Fibroblast of mammary gland (primary cell): ENCODE results near the gene CUL9.

Experiments used
- DNase-seq: peaks from one replicate; pipeline ENCODE4 v3.0.0-alpha.2; 2010; ENCODE audit warnings: low read depth
- H3K4me3 ChIP-seq: 2 replicates; pipeline ENCODE4 v1.5.1; 2011; ENCODE audit warnings: low read depth, mild to moderate bottlenecking, low read length, moderate library complexity; ENCODE audit not compliant: control insufficient read depth
- TF ChIP-seq, protein P1 (sequence below): conservative IDR thresholded peaks from 2 replicates; pipeline ENCODE4 v1.5.1; 2011; ENCODE audit warnings: low read depth, low read length, inconsistent platforms; ENCODE audit not compliant: control insufficient read depth, insufficient read depth

Gene CUL9

DNA sequence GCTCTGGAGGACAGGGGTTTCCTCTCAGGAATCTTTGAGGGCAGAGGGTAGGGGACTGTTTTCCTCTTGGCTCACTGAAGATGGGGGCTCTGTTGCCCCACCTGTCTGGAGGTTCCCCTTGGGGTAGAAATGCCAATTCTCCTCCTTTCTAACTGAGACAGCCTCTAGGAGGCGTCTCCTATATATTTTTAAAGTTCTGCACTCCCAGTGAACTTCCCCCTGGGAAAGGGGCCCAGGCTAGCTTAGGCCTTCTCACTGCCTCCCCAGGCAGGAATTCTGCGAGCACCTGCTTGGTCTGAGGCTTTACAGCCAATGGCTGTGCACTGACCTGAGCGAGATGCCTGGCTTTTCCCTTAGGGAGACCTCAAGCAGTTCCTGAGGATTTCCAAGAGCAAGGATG lies 35.7 kb upstream of the CUL9 start:
- no peak for DNase-seq
- TF ChIP-seq, protein P1, sequence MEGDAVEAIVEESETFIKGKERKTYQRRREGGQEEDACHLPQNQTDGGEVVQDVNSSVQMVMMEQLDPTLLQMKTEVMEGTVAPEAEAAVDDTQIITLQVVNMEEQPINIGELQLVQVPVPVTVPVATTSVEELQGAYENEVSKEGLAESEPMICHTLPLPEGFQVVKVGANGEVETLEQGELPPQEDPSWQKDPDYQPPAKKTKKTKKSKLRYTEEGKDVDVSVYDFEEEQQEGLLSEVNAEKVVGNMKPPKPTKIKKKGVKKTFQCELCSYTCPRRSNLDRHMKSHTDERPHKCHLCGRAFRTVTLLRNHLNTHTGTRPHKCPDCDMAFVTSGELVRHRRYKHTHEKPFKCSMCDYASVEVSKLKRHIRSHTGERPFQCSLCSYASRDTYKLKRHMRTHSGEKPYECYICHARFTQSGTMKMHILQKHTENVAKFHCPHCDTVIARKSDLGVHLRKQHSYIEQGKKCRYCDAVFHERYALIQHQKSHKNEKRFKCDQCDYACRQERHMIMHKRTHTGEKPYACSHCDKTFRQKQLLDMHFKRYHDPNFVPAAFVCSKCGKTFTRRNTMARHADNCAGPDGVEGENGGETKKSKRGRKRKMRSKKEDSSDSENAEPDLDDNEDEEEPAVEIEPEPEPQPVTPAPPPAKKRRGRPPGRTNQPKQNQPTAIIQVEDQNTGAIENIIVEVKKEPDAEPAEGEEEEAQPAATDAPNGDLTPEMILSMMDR = no peak
- no peak overlapping the region for H3K4me3 ChIP-seq

DNA sequence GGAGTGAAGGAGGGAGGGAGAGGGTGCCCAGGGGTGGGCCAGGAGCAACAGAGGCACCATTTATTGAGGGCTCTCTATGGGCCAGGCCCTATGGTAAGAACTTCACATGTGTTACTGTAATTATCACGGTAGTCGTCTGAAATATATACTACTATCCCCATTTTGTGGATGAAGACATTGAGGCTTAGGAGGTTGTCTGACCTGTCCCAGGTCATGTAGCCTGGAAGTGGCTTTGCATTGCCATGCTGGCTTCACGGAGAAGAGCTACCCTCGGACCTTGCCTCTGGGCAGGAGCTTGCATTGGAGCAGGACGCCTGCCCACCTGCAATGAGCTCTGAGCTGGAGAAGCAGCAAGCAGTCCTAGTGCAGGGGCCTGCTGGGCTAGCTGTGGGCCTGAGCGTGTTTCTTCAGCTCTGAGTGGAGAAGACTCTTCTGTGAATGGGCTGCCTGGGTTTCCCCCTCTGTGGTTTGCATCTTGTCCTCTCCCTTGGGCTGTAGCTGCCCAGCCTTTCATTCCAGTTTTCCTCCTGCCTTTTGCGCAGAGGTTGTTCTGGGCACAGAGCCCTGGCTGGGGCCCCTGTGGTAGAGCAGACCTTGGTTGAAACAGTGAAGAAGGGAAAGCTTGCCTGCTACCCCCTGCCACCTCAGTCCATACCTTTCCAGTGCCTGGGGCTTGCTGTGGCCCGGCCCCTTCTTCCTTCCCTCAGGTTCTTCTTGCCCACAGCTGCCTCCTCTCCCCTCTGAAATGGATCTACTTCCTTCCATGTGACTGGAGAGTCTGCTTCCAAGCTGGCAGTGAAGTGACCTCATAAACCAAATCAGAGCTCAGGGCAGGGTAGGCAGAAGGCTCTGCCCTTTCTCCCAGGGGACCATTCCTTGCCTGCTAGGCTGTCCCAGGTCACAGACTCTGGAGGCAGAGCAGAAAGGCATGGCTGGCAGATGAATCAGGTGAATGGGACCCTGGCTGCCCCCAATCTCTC lies 35.0 kb upstream of the CUL9 start:
- TF ChIP-seq, protein P1 = no peak
- DNase-seq = no peak
- H3K4me3 ChIP-seq = no peak overlapping the region

DNA sequence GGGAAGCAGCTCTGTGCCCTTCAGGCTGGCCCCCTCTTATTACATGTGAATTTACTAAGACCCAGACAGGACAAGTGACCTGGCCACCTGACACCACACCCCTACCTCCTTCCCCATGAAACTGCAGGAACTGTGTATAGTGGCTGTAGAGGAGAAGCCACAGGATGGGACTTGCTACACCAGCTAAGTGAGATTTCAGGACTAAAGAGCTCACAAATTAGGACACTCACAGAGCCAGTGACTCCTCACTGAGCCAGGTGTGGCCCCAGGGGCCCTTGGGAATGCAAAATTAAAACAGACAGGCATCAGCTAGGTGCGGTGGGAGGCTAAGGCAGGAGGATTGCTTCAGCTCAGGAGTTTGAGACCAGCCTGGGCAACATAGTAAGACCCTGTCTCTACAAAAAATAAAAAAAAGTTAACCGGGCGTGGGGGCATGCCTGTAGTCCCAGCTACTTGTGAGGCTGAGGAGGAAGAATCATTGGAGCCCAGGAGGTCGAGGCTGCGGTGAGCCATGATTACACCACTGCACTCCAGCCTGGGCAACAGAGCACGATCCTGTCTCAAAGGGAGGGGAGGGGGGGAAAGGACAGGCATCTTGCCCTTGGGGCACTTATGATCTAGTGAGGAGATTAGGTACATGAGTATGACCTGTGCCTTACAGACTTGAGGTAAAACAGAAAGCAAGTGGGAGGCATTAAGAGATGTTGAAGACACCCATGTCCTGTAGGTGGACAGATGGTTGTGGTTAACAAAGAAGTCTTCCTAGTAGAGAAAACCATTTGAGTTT lies 34.1 kb upstream of the CUL9 start:
- no peak overlapping the region for H3K4me3 ChIP-seq
- DNase-seq = no peak
- TF ChIP-seq, protein P1 = no peak

DNA sequence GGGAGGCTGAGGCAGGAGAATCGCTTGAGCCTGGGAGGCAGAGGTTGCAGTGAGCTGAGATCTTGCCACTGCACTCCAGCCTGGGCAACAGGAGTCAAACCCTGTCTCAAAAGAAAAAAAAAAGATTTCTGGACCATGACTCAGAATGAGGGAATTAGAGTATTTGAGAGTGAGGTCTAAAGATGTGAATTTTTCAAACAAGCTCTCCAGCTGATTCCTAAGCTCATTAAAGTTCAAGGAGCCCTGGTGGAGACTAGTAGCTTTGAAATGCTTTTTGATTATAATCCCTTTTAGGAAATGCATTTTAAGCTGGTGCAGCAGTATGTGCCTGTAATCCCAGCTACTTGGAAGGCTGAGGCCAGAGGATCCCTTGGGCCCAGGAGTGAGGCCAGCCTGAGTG lies 32.7 kb upstream of the CUL9 start:
- no peak for DNase-seq
- TF ChIP-seq, protein P1 = no peak
- no peak overlapping the region for H3K4me3 ChIP-seq

DNA sequence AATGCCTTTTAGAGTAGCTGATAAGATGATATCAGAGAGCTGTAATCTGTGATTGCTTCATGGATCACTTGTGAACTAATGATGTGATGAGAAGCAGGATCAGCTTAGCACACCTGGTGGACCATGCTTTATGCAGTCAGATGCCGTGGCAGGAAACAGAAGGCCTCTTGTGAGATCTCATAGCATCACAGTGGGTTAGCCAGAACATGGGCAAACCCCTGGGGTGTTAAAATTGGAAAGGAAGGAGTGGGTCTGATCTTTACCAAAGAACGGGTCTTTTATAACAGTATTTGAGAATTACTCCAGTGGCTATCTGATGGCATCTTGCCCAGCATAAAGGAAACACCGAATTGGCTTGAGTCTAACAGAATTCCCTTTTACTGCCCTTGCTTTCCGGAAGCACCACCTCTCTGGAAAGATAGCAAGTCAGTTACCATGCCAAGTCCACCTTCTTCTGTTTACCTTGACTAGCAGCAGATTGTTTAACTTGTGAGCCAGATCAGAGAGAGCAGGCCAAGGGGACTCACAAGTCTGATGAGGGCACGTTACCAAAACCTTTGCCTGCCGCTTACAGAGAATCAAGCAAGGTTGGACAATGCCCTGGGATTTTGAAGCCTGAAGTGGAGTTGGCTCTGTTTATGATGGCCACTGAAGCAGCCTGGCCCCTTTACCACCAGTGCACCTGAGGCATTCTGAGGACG lies 31.8 kb upstream of the CUL9 start:
- TF ChIP-seq, protein P1 = no peak
- DNase-seq = no peak
- H3K4me3 ChIP-seq = no peak overlapping the region

- no peak overlapping the region for H3K4me3 ChIP-seq
- TF ChIP-seq, protein P1 = no peak
- DNase-seq = no peak
Measured at GRCh38 chr6:43159599-43159998, 22.4 kb upstream of the CUL9 start.
